Stimulated activated naive CD8-positive, alpha-beta T cell treated with anti-CD3 and anti-CD28 coated beads, Interleukin-15, amount 100 ng/mL, for 72 hours (primary cell): ENCODE measurements around the gene DCDC1.

Experiments
- ATAC-seq: fragments of 150-1000 bp; cut with Tn5 transposase; 2 replicates; pipeline ENCODE4 v1.10.0; 2021; ENCODE audit warnings: mild to moderate bottlenecking, moderate library complexity
- DNase-seq, 2 donors: peaks; one replicate each; pipeline ENCODE4 v3.0.0; 2021 to 2022
- H3K27ac Mint-ChIP-seq, 2 donors: one replicate each; pipeline ENCODE4 v1.8.0; 2022; ENCODE audit warnings: mild to moderate bottlenecking in 2 of 2, mixed read lengths in 2 of 2, moderate library complexity in 2 of 2
- H3K27me3 Mint-ChIP-seq: one replicate; pipeline ENCODE4 v1.8.0; 2022; ENCODE audit warnings: mixed read lengths
- H3K4me1 Mint-ChIP-seq: one replicate; pipeline ENCODE4 v1.8.0; 2022; ENCODE audit warnings: mild to moderate bottlenecking, mixed read lengths
- H3K4me3 Mint-ChIP-seq, 2 donors: one replicate each; pipeline ENCODE4 v1.8.0; 2022; ENCODE audit warnings: mild to moderate bottlenecking in 2 of 2, mixed read lengths in 2 of 2, moderate library complexity in 1 of 2
- H3K9me3 Mint-ChIP-seq, 2 donors: one replicate each; pipeline ENCODE4 v1.8.0; 2022; ENCODE audit warnings: mixed read lengths in 2 of 2

Gene DCDC1

DNA sequence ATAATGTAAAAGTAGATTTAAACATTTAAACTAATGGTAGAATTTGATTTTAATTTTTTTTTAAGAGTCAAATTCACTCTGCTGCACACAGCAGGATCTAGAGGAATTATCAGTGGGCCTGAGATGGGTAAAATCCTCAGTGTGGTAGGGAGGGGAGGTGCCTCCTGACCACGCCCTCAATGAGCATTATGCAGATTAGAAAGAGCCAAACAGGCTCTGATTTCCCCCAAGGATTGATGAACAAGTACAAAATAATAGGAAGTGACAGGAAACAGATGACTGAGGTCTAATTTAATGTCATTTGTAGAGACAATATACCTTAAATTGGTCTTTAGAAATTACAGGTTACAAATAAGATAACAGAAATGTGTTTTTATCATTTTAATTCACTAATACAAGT lies 155.2 kb downstream of the DCDC1 start:
- no peaks in the 10 kb centered on the region for H3K4me1 Mint-ChIP-seq
- peaks cover 6% of the 10 kb centered on the region for H3K27me3 Mint-ChIP-seq
- no peak for DNase-seq
- ATAC-seq = no peak
- H3K9me3 Mint-ChIP-seq = no peaks in the 10 kb centered on the region
- no peak overlapping the region for H3K4me3 Mint-ChIP-seq
- H3K27ac Mint-ChIP-seq = no peak overlapping the region

DNA sequence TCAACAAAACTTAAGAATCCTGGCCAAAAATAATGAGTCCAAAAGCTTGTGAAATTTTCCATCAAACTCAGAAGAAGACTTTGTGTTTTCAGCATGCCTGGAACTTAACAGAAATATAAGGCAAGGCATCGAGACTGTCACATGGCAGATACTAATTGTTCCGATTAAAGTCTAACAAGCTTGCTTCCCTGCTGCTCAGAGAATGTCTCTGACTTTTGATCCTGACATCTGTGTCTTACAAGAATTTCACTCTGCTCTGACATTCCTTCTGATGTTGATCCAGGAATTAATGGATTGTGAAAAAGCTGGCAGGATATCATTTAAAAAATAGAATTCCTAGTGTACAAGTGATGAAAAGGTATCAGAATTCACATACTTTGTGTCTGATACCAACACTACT lies 170.2 kb downstream of the DCDC1 start:
- H3K4me3 Mint-ChIP-seq = no peak overlapping the region
- no peak for DNase-seq
- H3K9me3 Mint-ChIP-seq = no peaks in the 10 kb centered on the region
- H3K27me3 Mint-ChIP-seq = no peaks in the 10 kb centered on the region
- no peak overlapping the region for H3K27ac Mint-ChIP-seq
- ATAC-seq = no peak
- no peaks in the 10 kb centered on the region for H3K4me1 Mint-ChIP-seq

DNA sequence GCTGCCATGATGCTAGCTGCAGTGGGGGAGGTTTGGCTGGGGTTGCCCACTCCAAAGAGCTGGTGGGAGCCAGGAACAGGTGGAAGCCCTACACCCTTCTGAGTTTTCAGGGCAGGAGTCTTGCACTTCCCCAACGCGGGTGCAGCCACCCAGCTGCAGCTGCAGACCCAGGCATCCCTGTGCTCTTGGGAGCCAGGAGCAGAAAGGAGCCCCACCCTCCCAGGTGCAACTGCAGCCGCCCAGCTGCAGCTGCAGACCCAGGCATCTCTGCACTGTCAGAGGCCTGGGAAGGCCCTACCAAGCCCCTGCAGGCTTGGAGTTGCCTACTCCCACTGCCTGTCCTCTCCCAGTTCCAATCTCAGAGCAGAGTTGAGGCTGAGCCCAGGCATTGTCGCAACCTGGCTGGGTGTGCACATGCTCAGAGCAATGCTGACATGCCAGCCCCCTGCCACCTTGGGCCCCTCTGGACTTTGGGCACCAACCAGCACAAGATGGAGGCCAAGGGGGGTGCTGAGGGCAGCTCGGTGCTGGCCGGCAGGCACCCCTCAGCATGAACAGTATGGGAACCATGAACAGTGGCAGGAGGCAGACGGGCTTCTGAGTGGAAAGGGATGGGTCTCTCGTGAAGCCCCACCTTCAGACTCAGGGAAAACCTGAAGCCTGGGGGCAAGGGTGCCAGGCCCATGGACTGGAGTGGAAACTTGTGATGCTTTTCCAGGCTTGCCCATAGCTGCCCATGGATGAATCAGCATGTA lies 195.4 kb downstream of the DCDC1 start:
- Mint-ChIP-seq H3K4me1 (no peaks in the 10 kb centered on the region), H3K9me3 (peaks cover 19 to 21% of the 10 kb centered on the region in 2 donors), H3K27me3 (no peaks in the 10 kb centered on the region), H3K27ac (no peak overlapping the region), H3K4me3 (no peak overlapping the region)
- ATAC-seq (no peak), DNase-seq (no peak)

DNA sequence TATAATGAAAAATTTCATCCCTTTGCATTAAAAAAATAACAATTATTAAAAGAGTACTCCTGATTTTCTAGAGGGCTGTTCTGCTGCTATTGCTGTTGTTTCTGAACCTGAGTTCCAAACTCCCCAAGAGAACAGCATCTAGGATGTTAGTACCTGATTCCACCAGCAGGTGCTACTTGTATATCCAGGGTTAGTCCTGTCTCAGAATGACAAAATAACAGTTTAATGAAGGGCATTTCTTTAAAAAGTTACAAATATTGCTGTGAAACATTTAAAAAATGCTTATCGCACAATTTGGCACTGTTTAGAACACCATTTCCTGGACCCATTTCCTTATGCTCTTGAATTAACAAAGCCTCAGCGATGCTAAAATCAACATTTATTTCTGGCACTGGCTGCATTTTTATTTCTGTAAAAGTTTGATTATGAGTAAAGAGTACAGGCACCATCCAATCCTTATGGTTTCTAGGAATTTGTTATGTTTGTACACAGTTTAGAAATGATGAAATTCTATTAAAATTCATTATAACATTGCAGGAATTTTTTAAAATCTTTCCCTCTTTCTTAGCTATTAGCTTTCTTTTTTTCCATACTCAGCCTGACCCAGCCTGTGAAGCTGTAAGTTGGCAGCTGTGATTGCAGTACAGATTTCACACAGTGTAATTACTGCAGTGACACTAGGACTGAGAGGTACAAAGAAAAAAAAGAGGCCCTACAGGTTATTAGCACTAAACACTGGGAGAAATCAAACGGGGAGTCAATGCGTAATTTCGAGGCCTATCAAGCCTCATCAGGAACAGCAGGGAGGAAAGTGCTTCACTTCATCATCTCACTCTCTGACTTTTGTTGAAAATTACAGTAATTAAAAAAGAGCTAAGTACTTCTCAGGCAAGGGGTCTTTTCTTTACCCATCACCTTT lies 208.8 kb downstream of the DCDC1 start:
- H3K4me3 Mint-ChIP-seq = no peak overlapping the region
- DNase-seq (no peak), ATAC-seq (no peak)
- no peak overlapping the region for H3K27ac Mint-ChIP-seq
- no peaks in the 10 kb centered on the region for H3K9me3 Mint-ChIP-seq
- no peaks in the 10 kb centered on the region for H3K27me3 Mint-ChIP-seq
- H3K4me1 Mint-ChIP-seq = no peaks in the 10 kb centered on the region

DNA sequence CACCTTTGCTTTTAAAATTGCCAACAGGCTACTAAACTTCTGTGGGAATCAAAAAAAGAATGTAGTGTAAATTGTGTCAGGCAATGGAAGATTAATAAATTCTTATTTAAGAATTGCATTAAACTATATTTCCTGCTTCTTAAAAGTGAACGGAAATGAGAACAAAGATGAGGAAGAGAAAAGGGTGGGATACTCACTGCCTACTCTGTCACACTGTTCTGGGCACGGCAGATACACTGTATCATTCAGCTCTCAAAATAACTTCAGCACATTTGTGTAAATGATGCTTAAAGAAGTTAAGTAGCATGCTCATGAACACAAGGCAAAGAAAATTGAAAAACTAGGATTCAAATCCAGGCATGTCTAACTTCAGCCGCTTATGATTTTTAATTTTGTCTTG lies 218.7 kb downstream of the DCDC1 start:
- Mint-ChIP-seq H3K9me3 (peaks cover 0 to 6% of the 10 kb centered on the region in 2 donors), H3K4me3 (no peak overlapping the region), H3K27me3 (no peaks in the 10 kb centered on the region), H3K27ac (no peak overlapping the region), H3K4me1 (no peaks in the 10 kb centered on the region)
- ATAC-seq (no peak), DNase-seq (no peak)

DNA sequence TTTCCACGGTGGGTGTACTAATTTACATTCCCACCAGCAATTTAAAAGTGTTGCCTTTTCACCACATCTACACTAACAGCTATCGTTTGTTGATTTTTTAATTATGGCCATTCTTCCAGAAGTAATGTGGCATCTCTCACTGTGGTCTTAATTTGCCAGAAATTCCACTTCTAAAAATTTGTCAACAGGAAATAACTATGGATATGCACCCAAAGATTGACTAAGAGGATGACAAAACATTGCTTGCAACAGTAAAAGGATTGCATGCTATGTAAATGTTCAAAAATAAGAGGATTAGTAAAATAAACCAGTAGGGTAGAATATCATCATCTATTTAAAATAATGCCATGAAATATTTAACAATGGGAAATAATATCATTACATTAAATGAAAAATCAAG lies 219.5 kb downstream of the DCDC1 start:
- DNase-seq (no peak), ATAC-seq (no peak)
- Mint-ChIP-seq H3K4me3 (no peak overlapping the region), H3K27ac (no peak overlapping the region), H3K9me3 (peaks cover 0 to 6% of the 10 kb centered on the region in 2 donors), H3K4me1 (no peaks in the 10 kb centered on the region), H3K27me3 (no peaks in the 10 kb centered on the region)

DNA sequence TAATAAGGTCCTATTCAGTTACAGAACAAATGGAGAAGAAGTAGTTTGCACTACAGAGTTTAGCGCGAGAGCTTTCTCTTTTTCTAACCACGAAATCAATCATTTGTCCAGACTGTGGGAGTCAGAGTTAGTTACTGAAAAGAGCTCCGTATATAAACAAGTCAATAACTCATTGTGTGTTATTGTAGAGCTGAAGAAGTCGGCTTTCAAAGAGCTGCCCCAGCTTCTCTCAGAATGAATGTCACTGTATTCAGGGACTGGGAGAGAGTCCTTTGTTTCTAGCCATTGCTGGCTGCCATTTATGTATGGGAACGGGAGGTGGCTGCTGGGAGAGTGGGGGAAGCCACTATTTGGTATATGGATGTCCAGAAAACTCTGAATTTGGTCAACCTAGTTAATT lies 227.8 kb downstream of the DCDC1 start:
- no peak for DNase-seq
- Mint-ChIP-seq H3K4me1 (no peaks in the 10 kb centered on the region), H3K9me3 (no peaks in the 10 kb centered on the region), H3K4me3 (no peak overlapping the region), H3K27ac (no peak overlapping the region), H3K27me3 (peaks cover 11% of the 10 kb centered on the region)
- ATAC-seq = no peak

DNA sequence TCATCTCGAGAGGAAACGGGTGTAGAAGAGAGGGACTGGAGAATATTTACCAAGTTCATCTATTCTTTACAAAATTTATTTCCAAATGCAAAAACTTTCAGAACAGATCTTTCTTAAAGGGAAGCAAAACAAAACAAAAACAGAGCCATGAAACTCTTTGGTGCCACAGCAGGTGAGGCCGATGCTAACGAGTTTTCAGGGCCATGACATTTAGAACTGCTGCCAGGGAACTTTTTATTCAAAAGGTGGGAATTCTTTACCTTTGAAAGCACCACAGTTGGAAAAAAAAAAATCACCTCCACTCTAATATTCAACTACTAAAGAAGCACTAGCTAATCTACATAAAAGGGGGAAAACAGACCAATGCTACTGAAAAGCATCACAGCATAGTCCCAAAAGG lies 230.1 kb downstream of the DCDC1 start:
- Mint-ChIP-seq H3K27ac (no peak overlapping the region), H3K27me3 (peaks cover 11% of the 10 kb centered on the region)

DNA sequence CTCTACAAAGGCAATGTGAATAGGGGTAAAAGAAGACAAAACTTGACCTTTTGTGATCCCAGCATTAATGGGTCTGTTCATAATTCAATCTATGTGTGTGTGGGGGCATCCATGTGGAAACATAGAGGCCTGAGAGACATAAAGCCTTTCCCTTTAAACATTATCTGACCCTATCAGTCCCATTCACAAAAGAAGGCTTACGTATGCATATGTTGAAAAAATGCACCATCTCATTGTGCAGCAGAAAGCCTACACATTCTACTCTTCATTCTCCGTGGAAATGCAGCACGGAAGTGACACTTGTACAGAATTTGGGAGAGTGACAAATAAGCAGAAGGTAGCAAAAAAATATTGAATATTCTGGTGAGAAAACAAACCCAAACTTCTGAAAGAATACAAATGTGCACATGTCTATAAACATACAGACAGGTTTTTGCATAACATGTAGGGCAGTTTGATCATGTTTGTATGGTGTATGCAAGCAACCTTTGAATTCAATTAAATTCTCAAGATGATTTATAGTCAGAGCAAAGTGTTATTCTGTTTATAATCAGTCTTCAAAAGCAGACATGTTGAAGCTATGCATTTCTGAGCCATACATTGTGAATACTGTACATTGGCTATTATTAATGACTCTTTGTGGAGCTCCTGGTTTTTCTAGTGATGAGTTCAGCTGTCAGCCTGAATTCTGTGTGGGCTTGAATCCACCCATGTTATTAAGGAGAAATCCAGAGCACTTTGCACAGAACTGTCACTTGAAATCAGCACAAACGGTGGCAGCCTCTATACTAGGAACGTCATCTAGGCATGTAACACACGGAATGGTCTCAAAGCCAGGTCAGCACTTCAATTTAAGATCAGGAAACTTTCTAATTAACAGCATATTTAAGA lies 236.8 kb downstream of the DCDC1 start:
- H3K27ac Mint-ChIP-seq = no peak overlapping the region
- peaks cover 0 to 7% of the 10 kb centered on the region in 2 donors for H3K9me3 Mint-ChIP-seq
- no peak overlapping the region for H3K4me3 Mint-ChIP-seq
- DNase-seq (no peak), ATAC-seq (no peak)
- H3K4me1 Mint-ChIP-seq = no peaks in the 10 kb centered on the region
- H3K27me3 Mint-ChIP-seq = no peaks in the 10 kb centered on the region

More for the DNA sequence above, 230.1 kb downstream of the DCDC1 start:
- ATAC-seq (no peak), DNase-seq (no peak)
- Mint-ChIP-seq H3K4me1 (no peaks in the 10 kb centered on the region), H3K9me3 (no peaks in the 10 kb centered on the region), H3K4me3 (no peak overlapping the region)

DNA sequence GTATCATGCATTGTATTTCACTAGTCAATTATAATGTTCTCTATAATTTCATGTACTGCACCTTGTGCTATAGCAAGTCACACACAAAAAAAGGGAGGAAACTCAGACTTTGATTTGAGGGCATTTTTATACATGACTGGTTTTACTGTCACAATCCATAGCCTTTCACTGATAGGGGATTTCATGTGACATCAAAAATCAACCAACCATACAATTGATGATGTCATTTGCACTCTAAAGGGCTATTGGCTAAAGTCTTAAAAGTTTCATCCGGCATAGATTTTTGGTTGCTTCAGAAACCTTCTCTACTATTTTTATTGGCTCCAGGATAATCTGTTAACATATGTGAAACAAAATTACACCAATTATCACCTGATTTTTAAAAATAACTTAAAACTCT lies 237.8 kb downstream of the DCDC1 start:
- no peak overlapping the region for H3K27ac Mint-ChIP-seq
- no peak for ATAC-seq
- H3K4me3 Mint-ChIP-seq = no peak overlapping the region
- no peak for DNase-seq
- H3K9me3 Mint-ChIP-seq = peaks cover 0 to 7% of the 10 kb centered on the region in 2 donors
- H3K4me1 Mint-ChIP-seq = no peaks in the 10 kb centered on the region
- H3K27me3 Mint-ChIP-seq = no peaks in the 10 kb centered on the region

DNA sequence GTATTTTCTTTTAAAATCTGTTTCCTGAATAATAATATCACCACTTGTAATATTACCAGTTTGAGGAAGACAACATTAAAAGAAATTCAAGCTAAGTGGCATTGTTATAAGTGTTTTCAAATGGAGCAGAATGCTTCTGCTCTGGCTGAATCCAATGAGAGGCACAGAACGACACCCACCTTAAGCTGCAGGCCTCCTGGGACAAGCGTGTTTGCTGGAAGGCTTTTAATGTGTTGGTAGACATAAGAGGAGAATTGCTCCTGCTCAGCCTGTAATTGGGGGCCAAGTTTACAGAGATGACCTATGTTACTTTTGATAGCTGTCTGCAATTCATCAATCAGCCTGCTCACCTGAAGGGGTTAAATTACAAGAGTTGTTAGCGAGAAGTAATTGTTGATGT lies 242.2 kb downstream of the DCDC1 start:
- Mint-ChIP-seq H3K9me3 (peaks cover 4 to 7% of the 10 kb centered on the region in 2 donors), H3K27me3 (no peaks in the 10 kb centered on the region), H3K27ac (no peak overlapping the region), H3K4me1 (no peaks in the 10 kb centered on the region), H3K4me3 (no peak overlapping the region)
- DNase-seq (no peak), ATAC-seq (no peak)

DNA sequence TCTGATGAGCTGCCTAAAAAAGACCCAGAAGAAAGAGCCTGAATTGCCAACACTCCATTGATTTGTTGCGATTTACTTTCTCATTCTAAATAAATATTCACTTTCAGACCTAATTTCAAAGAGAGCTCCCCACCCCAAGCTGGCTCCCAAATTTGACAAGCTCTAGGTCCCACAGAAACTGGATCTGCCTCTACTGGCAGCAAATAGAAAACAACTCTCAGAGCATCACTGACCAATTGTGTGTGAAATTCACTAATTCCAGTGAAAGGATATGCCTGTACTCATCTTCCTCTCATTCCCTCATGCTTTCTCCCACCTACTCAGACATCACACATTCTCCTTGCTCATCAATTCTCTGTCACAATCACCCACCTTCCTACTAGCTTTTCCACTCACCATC lies 249.1 kb downstream of the DCDC1 start:
- no peak for ATAC-seq

DNA sequence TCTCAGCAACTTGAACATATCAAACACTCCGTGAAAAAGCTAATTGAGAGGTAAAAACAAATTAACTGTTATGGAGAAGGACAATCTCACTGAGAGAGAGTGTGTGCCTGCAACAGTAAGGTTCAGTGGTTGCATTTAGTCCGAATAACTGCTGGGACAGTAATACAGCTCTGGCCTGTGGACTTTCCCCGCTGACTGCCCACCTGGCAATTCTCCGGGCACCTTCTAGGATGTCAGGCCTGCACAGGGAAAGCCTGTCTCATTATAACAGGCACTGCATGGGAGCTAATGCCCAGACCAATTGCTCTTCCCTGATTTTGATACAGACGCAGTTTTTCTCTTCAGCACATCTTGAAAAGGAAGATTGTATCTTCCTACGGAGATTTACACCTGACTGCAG lies 251.0 kb downstream of the DCDC1 start:
- Mint-ChIP-seq H3K27ac (no peak overlapping the region), H3K27me3 (no peaks in the 10 kb centered on the region), H3K4me1 (no peaks in the 10 kb centered on the region), H3K9me3 (peaks cover 0 to 4% of the 10 kb centered on the region in 2 donors), H3K4me3 (no peak overlapping the region)
- DNase-seq (no peak), ATAC-seq (no peak)

More for the DNA sequence above, 249.1 kb downstream of the DCDC1 start:
- no peak for DNase-seq
- Mint-ChIP-seq H3K27ac (no peak overlapping the region), H3K4me3 (no peak overlapping the region), H3K9me3 (peaks cover 0 to 4% of the 10 kb centered on the region in 2 donors), H3K4me1 (no peaks in the 10 kb centered on the region), H3K27me3 (no peaks in the 10 kb centered on the region)

DNA sequence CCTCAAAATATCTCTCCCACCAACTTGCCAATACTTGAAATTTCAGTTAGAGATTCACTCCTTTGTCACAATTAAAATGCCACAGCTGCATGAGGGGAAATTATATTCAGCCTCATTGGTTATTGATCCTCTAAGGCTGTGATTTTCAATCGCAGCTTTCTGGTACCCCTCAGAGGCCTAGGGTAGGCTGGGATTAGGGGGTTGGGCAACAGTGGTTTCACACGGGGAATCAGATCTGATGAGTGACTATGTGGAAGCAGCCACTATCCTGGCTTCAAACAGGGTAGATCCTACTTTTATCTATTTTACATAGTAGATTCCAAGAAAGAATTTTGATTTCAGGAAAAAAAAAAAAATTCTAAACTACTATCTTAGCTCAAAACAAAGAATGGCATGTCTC lies 252.5 kb downstream of the DCDC1 start:
- Mint-ChIP-seq H3K27ac (no peak overlapping the region), H3K4me3 (no peak overlapping the region), H3K4me1 (no peaks in the 10 kb centered on the region), H3K9me3 (no peaks in the 10 kb centered on the region), H3K27me3 (no peaks in the 10 kb centered on the region)
- DNase-seq (no peak), ATAC-seq (no peak)

DNA sequence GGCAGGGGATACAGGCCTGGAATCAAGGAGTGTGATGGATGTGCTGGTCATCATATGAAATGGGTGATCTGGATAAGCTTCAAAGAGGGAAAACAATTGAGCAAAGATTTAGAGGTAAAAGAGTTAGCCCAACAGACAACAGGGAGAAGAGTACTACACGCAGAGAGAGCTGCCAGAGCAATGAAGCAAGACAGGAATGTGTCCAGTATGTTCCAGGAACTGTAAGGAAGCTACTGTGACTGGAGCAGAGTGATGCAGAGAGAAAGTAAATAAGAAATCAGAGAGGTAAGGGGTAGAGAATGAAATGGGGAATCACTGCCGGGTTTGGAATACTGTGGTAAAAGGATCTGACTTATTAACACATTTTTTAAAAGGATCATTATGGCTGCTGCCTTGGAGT lies 255.1 kb downstream of the DCDC1 start:
- no peaks in the 10 kb centered on the region for H3K27me3 Mint-ChIP-seq
- H3K4me3 Mint-ChIP-seq = no peak overlapping the region
- H3K4me1 Mint-ChIP-seq = no peaks in the 10 kb centered on the region
- no peak for ATAC-seq
- no peaks in the 10 kb centered on the region for H3K9me3 Mint-ChIP-seq
- no peak for DNase-seq
- H3K27ac Mint-ChIP-seq = no peak overlapping the region
